Upper lobe of left lung (tissue), 6 donors: ENCODE results near the gene GALNT18. TPM values are rescaled to one million over a fixed set of nuclear protein-coding genes. Genes with fewer than 3 reads are reported as not detected.

ENCODE experiments used
- ATAC-seq, 2 donors: fragments of 200-7000 bp; cut with Tn5 transposase; one replicate each; pipeline ENCODE4 v1.9.1; 2022; ENCODE audit warnings: mild to moderate bottlenecking in 2 of 2, moderate library complexity in 2 of 2; ENCODE audit not compliant: low FRiP score in 2 of 2
- DNase-seq, 2 donors: peaks; one replicate each; pipeline ENCODE4 v3.0.0-alpha.2; 2019 to 2020
- H3K27ac ChIP-seq, 4 donors: fragments of 200-600 bp; sonication (generic); one replicate each; pipeline ENCODE4 v1.5.1; 2016 to 2019
- H3K27me3 ChIP-seq, 4 donors: fragments of 200-600 bp; sonication (generic); one replicate each; pipeline ENCODE4 v1.5.1; 2017 to 2019
- H3K36me3 ChIP-seq, 4 donors: fragments of 200-600 bp; sonication (generic); one replicate each; pipeline ENCODE4 v1.5.1; 2016 to 2019
- H3K4me1 ChIP-seq, 4 donors: fragments of 200-600 bp; sonication (generic); one replicate each; pipeline ENCODE4 v1.5.1; 2018 to 2019
- H3K4me3 ChIP-seq, 4 donors: fragments of 200-600 bp; sonication (generic); one replicate each; pipeline ENCODE4 v1.5.1; 2017 to 2019; ENCODE audit warnings: mild to moderate bottlenecking in 2 of 4, moderate library complexity in 1 of 4
- H3K9me3 ChIP-seq, 4 donors: fragments of 200-600 bp; sonication (generic); one replicate each; pipeline ENCODE4 v1.5.1; 2018 to 2019
- EP300 ChIP-seq, 4 donors: sonication (generic); formaldehyde crosslinking; IDR thresholded peaks; one replicate each; pipeline ENCODE4 v1.5.1; 2017; ENCODE audit warnings: antibody characterized with exemption in 4 of 4, control low read depth in 2 of 4
- POLR2A ChIP-seq, 4 donors: fragments of 450-650 bp; IDR thresholded peaks; one replicate each; pipeline ENCODE4 v1.5.1; 2016 to 2017; ENCODE audit warnings: antibody characterized with exemption in 4 of 4, mild to moderate bottlenecking in 2 of 4
- POLR2AphosphoS5 ChIP-seq, 2 donors: sonication (generic); formaldehyde crosslinking; IDR thresholded peaks; one replicate each; pipeline ENCODE4 v1.5.1; 2017; ENCODE audit warnings: antibody characterized with exemption in 2 of 2
- WGBS, 2 donors: methylation state at CpG; one replicate each; pipeline ENCODE4 v1.1.5; 2017 to 2018; 5-methylcytosine and 5-hydroxymethylcytosine counted together
- total RNA-seq, 6 donors: library from RNA; depleted of rRNA in 4 of 6; stranded (reverse); fragments of >200 nt in 4 of 6; gene quantifications; one replicate each; pipeline versions ENCODE4 v1.1.0 to v1.2.1, GENCODE V29; 2016 to 2021
- TF ChIP-seq, protein P1 (sequence below), 6 experiments: fragments of 450-650 bp in 4 of 6; fragments of 200-600 bp in 2 of 6; sonication (generic) in 2 of 6; IDR thresholded peaks; one replicate each; pipeline ENCODE4 v1.5.1; 2016 to 2019; ENCODE audit warnings: antibody characterized with exemption in 6 of 6
- donor health status: DM: no; HTN: no; CAD: no; lungs with moderate emphysema.
- donor health status: DM: no; HTN: yes; CAD: no; lungs with severe emphysema.

Gene GALNT18
- total RNA-seq, 6 donors from 2014 or later = 48.2 to 115 (median 61.8) TPM

GRCh38 chr11:11382858-11383532 is 238.8 kb downstream of the GALNT18 start:
- H3K27me3 ChIP-seq = no peaks in the 10 kb centered on the region
- no peak for TF ChIP-seq POLR2A (IDR thresholded peaks at IDR 0.05)
- TF ChIP-seq POLR2AphosphoS5 (IDR thresholded peaks at IDR 0.05) = no peak
- TF ChIP-seq, protein P1, sequence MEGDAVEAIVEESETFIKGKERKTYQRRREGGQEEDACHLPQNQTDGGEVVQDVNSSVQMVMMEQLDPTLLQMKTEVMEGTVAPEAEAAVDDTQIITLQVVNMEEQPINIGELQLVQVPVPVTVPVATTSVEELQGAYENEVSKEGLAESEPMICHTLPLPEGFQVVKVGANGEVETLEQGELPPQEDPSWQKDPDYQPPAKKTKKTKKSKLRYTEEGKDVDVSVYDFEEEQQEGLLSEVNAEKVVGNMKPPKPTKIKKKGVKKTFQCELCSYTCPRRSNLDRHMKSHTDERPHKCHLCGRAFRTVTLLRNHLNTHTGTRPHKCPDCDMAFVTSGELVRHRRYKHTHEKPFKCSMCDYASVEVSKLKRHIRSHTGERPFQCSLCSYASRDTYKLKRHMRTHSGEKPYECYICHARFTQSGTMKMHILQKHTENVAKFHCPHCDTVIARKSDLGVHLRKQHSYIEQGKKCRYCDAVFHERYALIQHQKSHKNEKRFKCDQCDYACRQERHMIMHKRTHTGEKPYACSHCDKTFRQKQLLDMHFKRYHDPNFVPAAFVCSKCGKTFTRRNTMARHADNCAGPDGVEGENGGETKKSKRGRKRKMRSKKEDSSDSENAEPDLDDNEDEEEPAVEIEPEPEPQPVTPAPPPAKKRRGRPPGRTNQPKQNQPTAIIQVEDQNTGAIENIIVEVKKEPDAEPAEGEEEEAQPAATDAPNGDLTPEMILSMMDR (IDR thresholded peaks at IDR 0.05) = no peak
- no peak for TF ChIP-seq EP300 (IDR thresholded peaks at IDR 0.05)
- peaks cover 0 to 3% (median 0%) of the 10 kb centered on the region in 4 donors for H3K4me1 ChIP-seq
- no peak overlapping the region for H3K4me3 ChIP-seq
- ATAC-seq = no peak
- DNase-seq = no peak
- peaks cover 0 to 18% (median 0%) of the 10 kb centered on the region in 4 donors for H3K36me3 ChIP-seq
- WGBS, 2 donors = 64 to 75% methylated on average over 7 of the region's 7 CpGs
- no peak overlapping the region for H3K27ac ChIP-seq
- no peaks in the 10 kb centered on the region for H3K9me3 ChIP-seq

DNA sequence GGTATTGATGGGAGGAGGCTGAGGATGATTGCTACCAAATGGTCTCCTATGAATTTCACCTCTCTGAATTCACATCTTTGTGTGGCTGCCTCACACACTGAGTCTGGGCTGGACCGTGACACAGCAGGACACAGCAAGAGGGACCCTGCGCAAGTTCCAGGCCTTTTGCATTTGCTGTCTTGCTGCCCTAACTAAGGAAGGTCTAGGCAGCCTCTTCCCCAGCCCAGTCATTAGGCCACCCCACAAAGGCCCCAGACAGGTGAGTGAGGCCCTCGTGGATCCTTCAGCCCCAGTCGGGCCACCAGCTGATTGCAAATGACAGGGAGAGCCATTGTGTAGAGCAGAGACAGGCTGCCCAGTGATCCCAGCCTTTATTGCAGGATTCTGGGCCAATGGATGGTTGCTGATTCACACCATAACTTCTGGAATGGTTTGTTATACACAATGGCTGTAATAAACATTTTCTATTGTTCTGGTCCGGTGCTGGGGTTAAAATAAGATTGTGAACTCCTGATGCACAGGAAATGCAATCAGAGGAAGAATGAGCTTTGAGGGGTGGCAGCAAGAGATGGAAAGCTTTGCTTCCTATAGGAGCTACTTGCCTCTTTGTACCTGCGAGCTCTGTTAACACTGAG is 240.2 kb downstream of the GALNT18 start:
- H3K27ac ChIP-seq = no peak overlapping the region
- TF ChIP-seq, protein P1 (IDR thresholded peaks at IDR 0.05) = no peak
- no peak for TF ChIP-seq EP300 (IDR thresholded peaks at IDR 0.05)
- TF ChIP-seq POLR2AphosphoS5 (IDR thresholded peaks at IDR 0.05) = no peak
- TF ChIP-seq POLR2A (IDR thresholded peaks at IDR 0.05) = no peak

GRCh38 chr11:11380883-11381282 is 240.9 kb downstream of the GALNT18 start:
- no peaks in the 10 kb centered on the region for H3K9me3 ChIP-seq
- ATAC-seq (no peak), DNase-seq (no peak)
- peaks cover 0 to 36% (median 11%) of the 10 kb centered on the region in 4 donors for H3K36me3 ChIP-seq
- no peak overlapping the region for H3K4me3 ChIP-seq
- no peak overlapping the region for H3K27ac ChIP-seq
- TF ChIP-seq POLR2AphosphoS5 (IDR thresholded peaks at IDR 0.05) (no peak), POLR2A (IDR thresholded peaks at IDR 0.05) (no peak), EP300 (IDR thresholded peaks at IDR 0.05) (no peak)
- TF ChIP-seq, protein P1 (IDR thresholded peaks at IDR 0.05) = no peak
- no peaks in the 10 kb centered on the region for H3K4me1 ChIP-seq
- no peaks in the 10 kb centered on the region for H3K27me3 ChIP-seq
- WGBS, 2 donors = 70% methylated on average over 3 of the region's 3 CpGs

More for the DNA sequence above, 240.2 kb downstream of the GALNT18 start:
- no peaks in the 10 kb centered on the region for H3K27me3 ChIP-seq
- H3K4me1 ChIP-seq = no peaks in the 10 kb centered on the region
- no peak for ATAC-seq
- no peak overlapping the region for H3K4me3 ChIP-seq
- DNase-seq = no peak
- H3K36me3 ChIP-seq = peaks cover 0 to 29% (median 6%) of the 10 kb centered on the region in 4 donors
- H3K9me3 ChIP-seq = no peaks in the 10 kb centered on the region
- 78 to 86% methylated on average over 4 to 6 of the region's 6 CpGs for WGBS, 2 donors

DNA sequence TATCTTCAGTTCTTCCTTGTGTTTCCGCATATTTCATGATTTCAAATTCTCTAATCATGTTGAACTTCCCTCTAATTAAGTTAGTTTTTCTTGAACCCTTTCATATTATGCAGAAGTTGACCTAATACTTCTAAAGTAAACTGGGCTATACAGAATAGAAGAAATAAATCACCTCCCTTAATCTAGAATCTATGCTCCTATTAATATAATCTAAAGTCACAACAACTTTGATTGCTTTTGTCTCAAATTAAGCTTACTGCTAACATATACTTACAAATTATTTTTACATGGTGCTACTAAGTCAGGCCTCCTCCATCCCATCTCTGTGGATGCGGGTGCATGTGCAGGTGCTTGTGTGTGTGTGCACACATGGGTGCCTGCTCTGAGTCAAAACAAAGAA is 241.5 kb downstream of the GALNT18 start:
- DNase-seq (no peak), ATAC-seq (no peak)
- no peak overlapping the region for H3K27ac ChIP-seq
- no peaks in the 10 kb centered on the region for H3K9me3 ChIP-seq
- no peaks in the 10 kb centered on the region for H3K4me1 ChIP-seq
- H3K4me3 ChIP-seq = no peak overlapping the region
- peaks cover 0 to 42% (median 12%) of the 10 kb centered on the region in 4 donors for H3K36me3 ChIP-seq
- H3K27me3 ChIP-seq = no peaks in the 10 kb centered on the region
- WGBS, 2 donors = 99 to 100% methylated on average over 2 of the region's 2 CpGs
- TF ChIP-seq EP300 (IDR thresholded peaks at IDR 0.05) (no peak), POLR2AphosphoS5 (IDR thresholded peaks at IDR 0.05) (no peak), POLR2A (IDR thresholded peaks at IDR 0.05) (no peak)
- TF ChIP-seq, protein P1 (IDR thresholded peaks at IDR 0.05) = no peak
